GM12892 (cell line): Measurements from ENCODE around the gene GNPDA2.

Experiments
- POLR2A ChIP-seq: IDR thresholded peaks from 2 replicates; pipeline ENCODE4 v1.6.1; 2011; ENCODE audit warnings: low read depth, low read length, control low read depth
- POLR2AphosphoS5 ChIP-seq: IDR thresholded peaks from 2 replicates; pipeline ENCODE4 v1.6.1; 2011; ENCODE audit warnings: low read depth, low read length, control low read depth
- TAF1 ChIP-seq: IDR thresholded peaks from 2 replicates; pipeline ENCODE4 v1.6.1; 2011; ENCODE audit warnings: low read depth, mild to moderate bottlenecking, control low read depth, low read length, borderline replicate concordance

DNA sequence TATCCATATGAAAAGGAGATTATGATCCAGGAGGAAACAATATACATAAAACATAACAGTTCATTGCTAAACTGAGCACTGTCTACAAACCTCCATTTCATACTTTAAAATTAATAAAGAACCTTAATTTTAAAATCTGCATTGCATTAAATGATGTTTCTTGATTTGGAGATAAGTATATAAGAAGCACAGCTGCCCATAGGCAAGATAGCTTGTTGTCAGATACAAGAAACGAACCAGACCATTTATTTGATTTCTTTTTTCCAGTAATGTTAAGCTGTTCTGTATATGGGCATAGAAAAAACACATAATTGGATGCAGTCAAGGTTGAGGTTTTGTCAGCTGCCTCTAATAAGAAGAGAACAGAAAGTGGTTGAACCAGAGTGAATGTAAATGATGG, 41.7 kb downstream of the GNPDA2 start:
- TF ChIP-seq POLR2A = no peak
- no peak for TF ChIP-seq POLR2AphosphoS5
- TF ChIP-seq TAF1 = no peak
